ENCODE measurements around the gene PTPN14.
A peak's percentile ranks its signal among the peaks of the same experiment; 100 is the strongest.

Gene PTPN14

DNA sequence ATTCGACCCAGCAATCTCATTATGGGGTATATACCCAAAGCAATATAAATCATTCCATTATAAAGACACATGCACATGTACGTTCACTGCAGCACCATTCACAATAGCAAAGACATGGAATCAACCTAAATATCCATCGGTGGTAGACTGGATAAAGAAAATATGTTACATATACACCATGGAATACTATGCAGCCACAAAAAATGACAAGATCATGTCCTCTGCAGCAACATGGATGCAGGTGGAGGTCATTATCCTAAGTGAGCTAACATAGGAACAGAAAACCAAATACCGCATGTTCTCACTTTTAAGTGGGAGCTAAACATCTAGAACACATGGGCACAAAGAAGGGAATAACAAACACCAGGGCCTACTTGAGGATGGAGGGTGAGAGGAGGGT is 115.5 kb downstream of the PTPN14 start:
- FAIRE-seq (no peak), DNase-seq (ENCODE audit: low spot score) (no peak)

GRCh38 chr1:214432245-214432644 is 119.2 kb downstream of the PTPN14 start:
- DNase-seq (ENCODE audit: low spot score) (no peak), FAIRE-seq (no peak)

- FAIRE-seq = no peak
Measured at GRCh38 chr1:214429951-214430770, 121.2 kb downstream of the PTPN14 start.

GRCh38 chr1:214427871-214428277 is 123.5 kb downstream of the PTPN14 start:
- DNase-seq (ENCODE audit: low spot score) (peak; percentile 86), FAIRE-seq (peak; percentile 62)

More at GRCh38 chr1:214429951-214430770, 121.2 kb downstream of the PTPN14 start:
- DNase-seq (ENCODE audit: low spot score) = no peak

- FAIRE-seq (no peak), DNase-seq (ENCODE audit: low spot score) (no peak)
Measured at GRCh38 chr1:214426426-214426812, 125.0 kb downstream of the PTPN14 start.

DNA sequence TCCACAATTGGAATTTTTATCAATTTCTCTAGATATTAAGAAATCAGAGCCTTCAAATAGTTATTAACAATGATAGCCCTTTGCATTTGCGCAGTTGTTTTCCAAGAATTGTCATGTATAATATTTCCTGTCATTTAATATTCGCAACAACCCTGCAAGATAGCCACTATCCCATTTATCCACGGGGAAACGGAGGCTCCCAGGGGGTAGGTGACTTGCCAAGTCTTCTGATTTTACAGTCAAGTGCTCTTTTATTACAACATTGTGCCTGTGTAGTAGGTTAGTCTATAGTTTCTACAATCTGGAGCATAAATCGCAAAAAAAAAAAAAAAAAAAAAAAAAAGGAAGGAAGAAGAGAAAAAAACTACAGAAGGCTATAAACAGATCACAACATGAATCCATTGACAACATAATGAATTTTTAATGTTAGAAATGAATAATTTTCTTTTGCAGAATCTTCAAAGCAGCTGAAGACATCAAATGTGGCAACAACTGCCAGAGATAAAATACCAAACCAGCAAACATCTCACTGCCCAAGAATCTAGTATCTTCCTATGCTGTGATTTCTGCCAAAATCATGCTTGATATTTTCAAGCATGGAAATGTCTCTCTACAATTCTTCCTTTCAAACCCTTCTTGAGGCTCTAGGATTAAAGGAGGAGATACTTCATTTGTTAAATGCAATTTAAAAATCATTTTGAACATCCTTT is 125.5 kb downstream of the PTPN14 start:
- no peak for DNase-seq (ENCODE audit: low spot score)
- no peak for FAIRE-seq

GRCh38 chr1:214425101-214425500 is 126.3 kb downstream of the PTPN14 start:
- FAIRE-seq (no peak), DNase-seq (ENCODE audit: low spot score) (no peak)

- no peak for DNase-seq (ENCODE audit: low spot score)
- no peak for FAIRE-seq
Measured at GRCh38 chr1:214423045-214423444, 128.4 kb downstream of the PTPN14 start.

- FAIRE-seq (no peak), DNase-seq (ENCODE audit: low spot score) (peak; percentile 29)
Measured at GRCh38 chr1:214422137-214422671, 129.2 kb downstream of the PTPN14 start.

DNA sequence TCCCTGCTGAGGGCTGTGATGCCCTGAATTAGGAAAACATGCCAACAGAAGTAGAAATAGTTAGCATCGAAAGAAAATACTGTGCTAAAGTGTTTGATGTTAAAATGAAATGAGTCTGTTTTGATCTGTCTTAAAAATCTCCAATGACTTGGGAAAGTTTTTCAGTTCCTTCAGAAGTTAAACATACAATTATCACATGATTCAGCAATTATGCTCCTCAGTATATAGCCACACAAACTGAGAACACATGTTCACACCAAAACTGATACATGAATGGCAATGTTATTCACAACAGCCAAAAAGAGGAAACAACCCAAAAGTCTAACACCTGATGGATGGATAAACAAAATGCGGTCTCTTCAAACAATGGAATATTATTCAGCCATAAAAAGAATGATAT is 130.6 kb downstream of the PTPN14 start:
- FAIRE-seq (no peak), DNase-seq (ENCODE audit: low spot score) (no peak)

GRCh38 chr1:214420341-214420740 is 131.1 kb downstream of the PTPN14 start:
- DNase-seq (ENCODE audit: low spot score) (no peak), FAIRE-seq (no peak)

- no peak for FAIRE-seq
Measured at GRCh38 chr1:214419650-214420049, 131.8 kb downstream of the PTPN14 start.

GRCh38 chr1:214418391-214418790 is 133.0 kb downstream of the PTPN14 start:
- DNase-seq (ENCODE audit: low spot score) = no peak
- no peak for FAIRE-seq

More at GRCh38 chr1:214419650-214420049, 131.8 kb downstream of the PTPN14 start:
- DNase-seq (ENCODE audit: low spot score) = no peak

- no peak for DNase-seq (ENCODE audit: low spot score)
- no peak for FAIRE-seq
Measured at GRCh38 chr1:214417545-214418210, 133.7 kb downstream of the PTPN14 start.

- FAIRE-seq = no peak
- DNase-seq (ENCODE audit: low spot score) = no peak
Measured at GRCh38 chr1:214416858-214417257, 134.5 kb downstream of the PTPN14 start.

- FAIRE-seq = no peak
- DNase-seq (ENCODE audit: low spot score) = no peak
Measured at GRCh38 chr1:214416417-214416816, 135.0 kb downstream of the PTPN14 start.

DNA sequence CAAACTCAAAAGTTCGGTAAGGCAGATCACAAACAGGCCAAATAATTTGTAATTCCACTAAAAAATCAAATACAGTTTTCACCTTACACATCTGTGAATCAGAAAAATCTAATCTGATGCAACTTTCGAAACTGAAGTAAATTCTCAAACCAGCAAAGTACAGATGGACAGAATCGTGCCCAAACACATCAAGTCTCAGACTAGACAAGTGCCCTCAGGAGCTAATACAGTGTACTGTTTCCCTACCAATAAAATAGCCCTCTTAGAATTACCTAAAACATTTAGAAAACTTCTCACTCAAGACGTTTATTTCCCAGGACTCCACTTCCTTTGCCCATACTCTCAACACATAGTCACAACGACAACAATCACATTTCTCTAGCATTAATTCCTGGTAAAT is 136.3 kb downstream of the PTPN14 start:
- DNase-seq (ENCODE audit: low spot score) = no peak
- FAIRE-seq = no peak

GRCh38 chr1:214414691-214415090 is 136.7 kb downstream of the PTPN14 start:
- no peak for DNase-seq (ENCODE audit: low spot score)

GRCh38 chr1:214413315-214413714 is 138.1 kb downstream of the PTPN14 start:
- no peak for FAIRE-seq
- DNase-seq (ENCODE audit: low spot score) = no peak

More at GRCh38 chr1:214414691-214415090, 136.7 kb downstream of the PTPN14 start:
- no peak for FAIRE-seq

DNA sequence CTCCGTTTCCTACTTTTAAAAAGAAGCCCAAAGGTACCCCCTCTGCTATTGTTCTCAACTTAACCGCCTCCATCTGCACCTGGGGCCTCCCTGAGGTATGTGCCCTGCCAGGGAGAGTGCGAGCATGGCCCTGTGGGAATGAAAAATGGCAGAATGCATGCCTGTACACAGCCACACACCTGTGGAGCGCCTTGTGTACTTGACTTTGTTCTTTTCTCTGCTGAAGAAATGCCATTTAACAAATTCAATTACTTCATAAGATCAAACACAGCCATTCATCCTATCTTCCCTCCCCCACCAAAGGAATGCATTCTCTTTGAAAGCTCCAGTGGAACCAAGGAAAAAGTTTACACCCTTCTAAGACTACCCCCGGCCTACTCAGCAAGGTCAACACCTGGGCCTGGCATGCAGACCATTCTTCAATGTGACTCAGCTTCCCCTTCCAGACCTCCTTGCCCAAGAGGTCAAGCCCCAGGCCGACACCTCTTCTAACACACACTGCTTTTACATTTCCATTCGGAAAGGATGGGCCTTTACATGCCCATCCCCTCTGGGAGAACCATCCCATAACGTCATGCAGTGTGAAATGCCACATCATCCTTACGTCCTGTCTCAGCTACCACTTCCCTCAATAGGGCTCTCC is 146.7 kb downstream of the PTPN14 start:
- FAIRE-seq (peak; percentile 63), DNase-seq (ENCODE audit: low spot score) (peak; percentile 70)

GRCh38 chr1:214404154-214404553 is 147.2 kb downstream of the PTPN14 start:
- FAIRE-seq (no peak), DNase-seq (ENCODE audit: low spot score) (no peak)

All from urothelium cell line (cell line).